RPMI8226 (cell line): Measurements from ENCODE around the gene FAM43A.
A peak's percentile ranks its signal among the peaks of the same experiment; 100 is the strongest.

Source experiments
- DNase-seq: peaks from one replicate; pipeline ENCODE4 v3.0.0-alpha.2; 2015

The FAM43A gene

GRCh38 chr3:194711913-194712312 is 26.2 kb downstream of the FAM43A start:
- peak; percentile 34 for DNase-seq

GRCh38 chr3:194713299-194714136 is 27.8 kb downstream of the FAM43A start:
- DNase-seq = no peak

- no peak for DNase-seq
Measured at GRCh38 chr3:194714137-194714455, 28.4 kb downstream of the FAM43A start.

GRCh38 chr3:194714564-194714963 is 28.9 kb downstream of the FAM43A start:
- no peak for DNase-seq

GRCh38 chr3:194715022-194715800 is 29.5 kb downstream of the FAM43A start:
- no peak for DNase-seq

- no peak for DNase-seq
Measured at GRCh38 chr3:194718079-194718478, 32.4 kb downstream of the FAM43A start.

- no peak for DNase-seq
Measured at GRCh38 chr3:194720048-194720447, 34.4 kb downstream of the FAM43A start.

- DNase-seq = no peak
Measured at GRCh38 chr3:194723846-194724618, 38.3 kb downstream of the FAM43A start.

GRCh38 chr3:194725346-194725745 is 39.7 kb downstream of the FAM43A start:
- no peak for DNase-seq

- DNase-seq = no peak
Measured at GRCh38 chr3:194727435-194728128, 41.9 kb downstream of the FAM43A start.

- no peak for DNase-seq
Measured at GRCh38 chr3:194728986-194729385, 43.3 kb downstream of the FAM43A start.

- DNase-seq = peak; percentile 70
Measured at GRCh38 chr3:194730365-194730764, 44.7 kb downstream of the FAM43A start.

GRCh38 chr3:194731506-194732073 is 45.9 kb downstream of the FAM43A start:
- DNase-seq = no peak

- no peak for DNase-seq
Measured at GRCh38 chr3:194732617-194733016, 46.9 kb downstream of the FAM43A start.

- DNase-seq = no peak
Measured at GRCh38 chr3:194736277-194736895, 50.7 kb downstream of the FAM43A start.

- peak; percentile 40 for DNase-seq
Measured at GRCh38 chr3:194736896-194737600, 51.4 kb downstream of the FAM43A start.
